ENCODE results near the gene TSC22D1.
"Not testable (repeated sequence)": the region's sequence is repeated elsewhere in the genome, so short reads cannot be mapped to it uniquely, and the experiment has no call there.

TSC22D1 gene

GRCh38 chr13:44504116-44504515 is 72.0 kb downstream of the TSC22D1 start:
- DNase-seq: no peak

GRCh38 chr13:44498969-44499368 is 77.2 kb downstream of the TSC22D1 start:
- DNase-seq: peak; percentile 12

- DNase-seq: no peak
These were observed 77.6 kb downstream of the TSC22D1 start for GRCh38 chr13:44498502-44498901.

GRCh38 chr13:44497801-44498200 is 78.3 kb downstream of the TSC22D1 start:
- DNase-seq: no peak

- no peak for DNase-seq
These were observed 82.8 kb downstream of the TSC22D1 start for GRCh38 chr13:44493213-44493812.

GRCh38 chr13:44489751-44490150 is 86.4 kb downstream of the TSC22D1 start:
- no peak for DNase-seq

- DNase-seq: no peak
These were observed 88.1 kb downstream of the TSC22D1 start for GRCh38 chr13:44487989-44488388.

- DNase-seq: no peak
These were observed 91.5 kb downstream of the TSC22D1 start for GRCh38 chr13:44484562-44485138.

GRCh38 chr13:44474122-44474910 is 101.8 kb downstream of the TSC22D1 start:
- peak; percentile 40 for DNase-seq

- peak; percentile 76 for DNase-seq
These were observed 104.4 kb downstream of the TSC22D1 start for GRCh38 chr13:44471686-44472085.

- DNase-seq: peak; percentile 25
These were observed 105.2 kb downstream of the TSC22D1 start for GRCh38 chr13:44470638-44471562.

GRCh38 chr13:44468874-44469273 is 107.3 kb downstream of the TSC22D1 start:
- DNase-seq: no peak

- peak; percentile 15 for DNase-seq
These were observed 110.8 kb downstream of the TSC22D1 start for GRCh38 chr13:44465318-44465717.

GRCh38 chr13:44464471-44464870 is 111.7 kb downstream of the TSC22D1 start:
- no peak for DNase-seq

- DNase-seq: no peak
These were observed 112.4 kb downstream of the TSC22D1 start for GRCh38 chr13:44463759-44464158.

- no peak for DNase-seq
These were observed 116.5 kb downstream of the TSC22D1 start for GRCh38 chr13:44459674-44460073.

GRCh38 chr13:44458313-44458975 is 117.7 kb downstream of the TSC22D1 start:
- no peak for DNase-seq

GRCh38 chr13:44456212-44456611 is 119.9 kb downstream of the TSC22D1 start:
- not testable (repeated sequence) for DNase-seq

GRCh38 chr13:44455769-44456168 is 120.4 kb downstream of the TSC22D1 start:
- no peak for DNase-seq

- no peak for DNase-seq
These were observed 122.2 kb downstream of the TSC22D1 start for GRCh38 chr13:44453881-44454280.

GRCh38 chr13:44453069-44453468 is 123.1 kb downstream of the TSC22D1 start:
- DNase-seq: no peak

- no peak for DNase-seq
These were observed 123.7 kb downstream of the TSC22D1 start for GRCh38 chr13:44452418-44452817.
